SK-N-DZ (cell line): Measurements from ENCODE around the gene PLEKHA6.

ENCODE experiments used
- small RNA-seq, 2 experiments: library from RNA; depleted of rRNA; stranded (forward); fragments of <200 nt; gene quantifications; one replicate each; pipeline ENCODE3, GENCODE V24; 2014

The PLEKHA6 gene

Small RNA genes within 50 kb of the gene (small RNA-seq; reads per million reads assigned to genes)
- gene AL606489.2, result 0 reads per million in 2 experiments
